Measurements from ENCODE around the gene BTBD9.
A peak's percentile ranks its signal among the peaks of the same experiment; 100 is the strongest.
"Not testable (repeated sequence)": the region's sequence is repeated elsewhere in the genome, so short reads cannot be mapped to it uniquely, and the experiment has no call there.

BTBD9 gene

DNA sequence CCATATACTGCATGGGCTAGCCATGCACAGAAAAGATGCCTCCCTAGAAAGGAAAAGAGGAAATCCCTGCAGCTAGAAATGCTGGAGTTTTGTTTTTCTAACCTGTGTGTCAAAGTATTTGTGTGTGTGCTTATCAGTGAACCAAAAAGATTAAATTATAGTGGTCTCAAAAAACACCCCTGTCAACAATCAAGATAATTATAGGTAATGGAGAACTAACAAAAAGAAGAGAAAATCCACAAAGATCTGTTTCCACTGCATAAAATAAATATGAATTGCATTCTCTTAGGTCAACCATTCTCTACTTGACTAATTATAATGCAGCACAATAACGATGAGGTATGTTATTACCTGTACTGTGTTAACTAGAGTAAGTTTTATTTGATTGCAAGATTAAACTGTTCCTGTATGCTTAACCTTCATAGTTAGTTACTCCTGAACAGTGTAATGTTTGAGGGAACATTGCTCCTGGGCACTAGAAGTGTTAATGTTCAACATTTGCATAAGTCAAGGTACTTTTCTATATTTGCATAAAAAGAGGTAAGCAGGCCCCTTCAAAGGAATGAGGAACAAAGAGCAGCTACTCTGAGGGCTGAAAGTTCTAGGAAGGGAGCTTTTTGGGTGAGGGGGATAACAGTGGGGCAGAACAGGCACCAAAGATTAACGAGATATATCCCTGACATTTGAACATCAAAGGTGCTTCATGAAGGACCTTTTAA lies 212.1 kb downstream of the BTBD9 start:
- H3K4me3 ChIP-seq (ENCODE audit: low read length): no peak overlapping the region
- no peak for DNase-seq (ENCODE audit: low read depth)
- TF ChIP-seq, protein P1, sequence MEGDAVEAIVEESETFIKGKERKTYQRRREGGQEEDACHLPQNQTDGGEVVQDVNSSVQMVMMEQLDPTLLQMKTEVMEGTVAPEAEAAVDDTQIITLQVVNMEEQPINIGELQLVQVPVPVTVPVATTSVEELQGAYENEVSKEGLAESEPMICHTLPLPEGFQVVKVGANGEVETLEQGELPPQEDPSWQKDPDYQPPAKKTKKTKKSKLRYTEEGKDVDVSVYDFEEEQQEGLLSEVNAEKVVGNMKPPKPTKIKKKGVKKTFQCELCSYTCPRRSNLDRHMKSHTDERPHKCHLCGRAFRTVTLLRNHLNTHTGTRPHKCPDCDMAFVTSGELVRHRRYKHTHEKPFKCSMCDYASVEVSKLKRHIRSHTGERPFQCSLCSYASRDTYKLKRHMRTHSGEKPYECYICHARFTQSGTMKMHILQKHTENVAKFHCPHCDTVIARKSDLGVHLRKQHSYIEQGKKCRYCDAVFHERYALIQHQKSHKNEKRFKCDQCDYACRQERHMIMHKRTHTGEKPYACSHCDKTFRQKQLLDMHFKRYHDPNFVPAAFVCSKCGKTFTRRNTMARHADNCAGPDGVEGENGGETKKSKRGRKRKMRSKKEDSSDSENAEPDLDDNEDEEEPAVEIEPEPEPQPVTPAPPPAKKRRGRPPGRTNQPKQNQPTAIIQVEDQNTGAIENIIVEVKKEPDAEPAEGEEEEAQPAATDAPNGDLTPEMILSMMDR (IDR thresholded peaks at IDR 0.05; ENCODE audit: insufficient read depth, low read depth, low read length, missing control alignments): no peak

- not testable (repeated sequence) for H3K4me3 ChIP-seq (ENCODE audit: low read length)
- peak; percentile 51 for DNase-seq (ENCODE audit: low read depth)
Measured at GRCh38 chr6:38425788-38426488, 213.8 kb downstream of the BTBD9 start.

DNA sequence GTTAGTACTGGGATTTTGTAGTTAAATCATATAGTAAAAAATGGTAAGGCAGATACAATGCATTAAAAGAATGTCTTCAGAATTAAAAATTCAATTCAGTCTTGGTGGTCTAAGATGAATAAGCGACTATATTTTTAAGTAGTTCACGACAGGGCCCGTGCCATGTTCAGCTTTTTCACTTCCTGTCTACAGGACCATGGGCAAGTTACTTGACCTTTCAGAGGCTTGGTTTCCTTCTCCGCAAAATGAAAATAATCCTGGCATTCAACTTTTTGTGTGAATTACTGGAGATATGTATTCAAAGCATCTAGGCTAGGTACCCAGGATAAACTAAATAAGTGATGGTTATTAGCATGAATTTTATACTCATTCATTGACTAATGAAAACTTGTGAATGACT lies 216.0 kb downstream of the BTBD9 start:
- TF ChIP-seq, protein P1 (IDR thresholded peaks at IDR 0.05; ENCODE audit: insufficient read depth, low read depth, low read length, missing control alignments): no peak
- H3K4me3 ChIP-seq (ENCODE audit: low read length): no peak overlapping the region
- DNase-seq (ENCODE audit: low read depth): no peak

- peak; percentile 48 for DNase-seq (ENCODE audit: low read depth)
- TF ChIP-seq, protein P1 (IDR thresholded peaks at IDR 0.05; ENCODE audit: insufficient read depth, low read depth, low read length, missing control alignments): no peak
- H3K4me3 ChIP-seq (ENCODE audit: low read length): no peak overlapping the region
Measured at GRCh38 chr6:38420207-38420606, 219.5 kb downstream of the BTBD9 start.

- no peak for DNase-seq (ENCODE audit: low read depth)
- H3K4me3 ChIP-seq (ENCODE audit: low read length): no peak overlapping the region
- TF ChIP-seq, protein P1 (IDR thresholded peaks at IDR 0.05; ENCODE audit: insufficient read depth, low read depth, low read length, missing control alignments): no peak
Measured at GRCh38 chr6:38417521-38417920, 222.2 kb downstream of the BTBD9 start.

GRCh38 chr6:38415231-38416005 lies 224.3 kb downstream of the BTBD9 start:
- no peak for DNase-seq (ENCODE audit: low read depth)
- TF ChIP-seq, protein P1 (IDR thresholded peaks at IDR 0.05; ENCODE audit: insufficient read depth, low read depth, low read length, missing control alignments): no peak
- no peak overlapping the region for H3K4me3 ChIP-seq (ENCODE audit: low read length)

GRCh38 chr6:38413102-38413800 lies 226.5 kb downstream of the BTBD9 start:
- TF ChIP-seq, protein P1 (IDR thresholded peaks at IDR 0.05; ENCODE audit: insufficient read depth, low read depth, low read length, missing control alignments): no peak
- no peak overlapping the region for H3K4me3 ChIP-seq (ENCODE audit: low read length)
- no peak for DNase-seq (ENCODE audit: low read depth)
